Tibial artery (tissue), 4 donors: ENCODE measurements around the gene PSME1.

ENCODE experiments used
- DNase-seq, 2 donors: peaks; one replicate each; pipeline ENCODE4 v3.0.0-alpha.2; 2019
- H3K27ac ChIP-seq, 2 donors: fragments of 200-600 bp; sonication (generic) in 1 of 2; 1 replicate in 1 of 2; 2 replicates in 1 of 2; pipeline ENCODE4 v1.5.1; 2018 to 2019; ENCODE audit warnings: mild to moderate bottlenecking in 1 of 2
- H3K27me3 ChIP-seq, 2 donors: fragments of 200-600 bp; sonication (generic) in 1 of 2; one replicate each; pipeline versions ENCODE4 v1.5.1 to v1.6.0; 2016 to 2019
- H3K36me3 ChIP-seq, 3 donors: fragments of 200-600 bp; sonication (generic) in 2 of 3; one replicate each; pipeline ENCODE4 v1.5.1; 2016 to 2019; ENCODE audit warnings: mild to moderate bottlenecking in 2 of 3
- H3K4me1 ChIP-seq, 4 donors: fragments of 200-600 bp; sonication (generic) in 2 of 4; 1 replicate in 3 of 4; 2 replicates in 1 of 4; pipeline ENCODE4 v1.5.1; 2016 to 2019
- H3K4me3 ChIP-seq, 2 donors: fragments of 200-600 bp; sonication (generic) in 1 of 2; 1 replicate in 1 of 2; 2 replicates in 1 of 2; pipeline ENCODE4 v1.5.1; 2018 to 2019; ENCODE audit warnings: mild to moderate bottlenecking in 2 of 2
- H3K9me3 ChIP-seq, 3 donors: fragments of 200-600 bp; sonication (generic) in 1 of 3; one replicate each; pipeline ENCODE4 v1.5.1; 2016 to 2019
- CTCF ChIP-seq, 2 experiments: fragments of 200-600 bp in 1 of 2; fragments of 450-650 bp in 1 of 2; IDR thresholded peaks; one replicate each; pipeline ENCODE4 v1.5.1; 2017 to 2019; ENCODE audit warnings: antibody characterized with exemption in 2 of 2, mild to moderate bottlenecking in 1 of 2, moderate library complexity in 1 of 2
- intact Hi-C: fragments of 100-400 bp; cut with DNase I; formaldehyde crosslinking; loops from one replicate; pipeline ENCODE4 v1.15.0; 2023; ENCODE audit warnings: low total_unique reads

PSME1 gene

GRCh38 chr14:24113801-24114531, 22.0 kb upstream of the PSME1 start:
- H3K9me3 ChIP-seq, result no peaks in the 10 kb centered on the region
- peak; percentile 87 to 95 for DNase-seq
- intact Hi-C loops, result no loop called here

GRCh38 chr14:24114532-24115421, 21.2 kb upstream of the PSME1 start, which contains the start of the genes DCAF11 and NRL:
DCAF11 (plus strand) TSS chr14:24114777; CDS start chr14:24115595, 818 bp downstream.
NRL (minus strand) TSS chr14:24114949; CDS start chr14:24082848, 32,101 bp downstream.
- DNase-seq, result peak; percentile 99
- peak within 1 kb of the TSS; percentile 65 to 80 for H3K4me3 ChIP-seq
- H3K36me3 ChIP-seq, result peaks cover 25 to 34% (median 29%) of the 10 kb centered on the region in 3 donors
- H3K27me3 ChIP-seq, result no peaks in the 10 kb centered on the region
- H3K27ac ChIP-seq, result peak within 1 kb of the TSS; percentile 95 to 98
- peak in 1 of 2 experiments; percentile 14 for TF ChIP-seq CTCF (IDR thresholded peaks at IDR 0.05)
- no peaks in the 10 kb centered on the region for H3K9me3 ChIP-seq
- intact Hi-C loops, result no loop called here
- peaks cover 0 to 26% (median 17%) of the 10 kb centered on the region in 4 donors for H3K4me1 ChIP-seq

More at GRCh38 chr14:24113801-24114531, 22.0 kb upstream of the PSME1 start:
- Histone ChIP-seq H3K27me3 (no peaks in the 10 kb centered on the region), H3K4me1 (peaks cover 0 to 27% (median 18%) of the 10 kb centered on the region in 4 donors), H3K27ac (peak overlapping the region; percentile 95 to 98), H3K36me3 (peaks cover 17 to 26% (median 21%) of the 10 kb centered on the region in 3 donors), H3K4me3 (peak overlapping the region; percentile 65 to 80)
- no peak for TF ChIP-seq CTCF (IDR thresholded peaks at IDR 0.05)

GRCh38 chr14:24115422-24116127, 20.4 kb upstream of the PSME1 start:
- DNase-seq, result no peak
- H3K27ac ChIP-seq, result peak overlapping the region; percentile 95 to 98
- TF ChIP-seq CTCF (IDR thresholded peaks at IDR 0.05), result no peak
- intact Hi-C loops, result no loop called here
- peaks cover 33 to 42% (median 37%) of the 10 kb centered on the region in 3 donors for H3K36me3 ChIP-seq
- peaks cover 0 to 26% (median 17%) of the 10 kb centered on the region in 4 donors for H3K4me1 ChIP-seq
- H3K9me3 ChIP-seq, result no peaks in the 10 kb centered on the region
- H3K4me3 ChIP-seq, result peak overlapping the region; percentile 65 to 80
- H3K27me3 ChIP-seq, result no peaks in the 10 kb centered on the region

GRCh38 chr14:24116128-24116814, 19.7 kb upstream of the PSME1 start:
- intact Hi-C loops, result no loop called here
- Histone ChIP-seq H3K9me3 (no peaks in the 10 kb centered on the region), H3K4me1 (peaks cover 0 to 26% (median 17%) of the 10 kb centered on the region in 4 donors), H3K27me3 (no peaks in the 10 kb centered on the region), H3K27ac (peak overlapping the region; percentile 95 to 98), H3K4me3 (peak overlapping the region; percentile 65 to 80), H3K36me3 (peaks cover 40 to 49% (median 44%) of the 10 kb centered on the region in 3 donors)
- no peak for TF ChIP-seq CTCF (IDR thresholded peaks at IDR 0.05)
- no peak for DNase-seq
